ENCODE data around the gene DTX3. TPM values are rescaled to one million over a fixed set of nuclear protein-coding genes. Genes with fewer than 3 reads are reported as not detected.

The DTX3 gene
- total RNA-seq, 2 donors from 2014 or later, result 42.2 to 59.9 TPM

DNA sequence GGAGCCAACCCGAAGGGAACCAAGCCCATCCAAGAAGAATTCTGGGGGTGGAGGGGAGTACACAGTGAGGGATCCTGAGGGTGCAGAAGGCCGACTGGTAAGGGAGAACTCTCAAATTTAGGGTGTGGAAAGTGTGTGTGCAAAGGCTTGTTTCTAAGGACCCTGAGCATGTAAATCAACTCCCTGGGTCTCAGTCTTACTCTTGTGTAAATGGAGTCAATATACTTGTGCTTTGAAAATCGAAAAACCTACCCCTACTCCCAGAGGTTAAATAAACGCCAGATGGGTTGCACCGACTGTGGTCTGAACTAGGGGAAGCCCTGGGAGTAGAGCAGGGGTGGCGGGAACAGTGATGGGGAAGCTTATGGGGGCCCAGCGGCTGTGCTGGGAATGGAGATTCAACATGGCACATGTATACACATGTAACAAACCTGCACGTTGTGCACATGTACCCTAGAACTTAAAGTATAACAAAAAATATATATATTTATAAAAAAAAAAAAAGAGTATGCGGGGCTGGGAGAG, 22.4 kb downstream of the DTX3 start:
- no peak for DNase-seq (ENCODE audit: low spot score)
- H3K36me3 ChIP-seq, result no peaks in the 10 kb centered on the region
- no peak overlapping the region for H3K27ac ChIP-seq
- peaks cover 16% of the 10 kb centered on the region for H3K27me3 ChIP-seq (replicated peaks; ENCODE audit: insufficient read depth)
- TF ChIP-seq, protein P1, sequence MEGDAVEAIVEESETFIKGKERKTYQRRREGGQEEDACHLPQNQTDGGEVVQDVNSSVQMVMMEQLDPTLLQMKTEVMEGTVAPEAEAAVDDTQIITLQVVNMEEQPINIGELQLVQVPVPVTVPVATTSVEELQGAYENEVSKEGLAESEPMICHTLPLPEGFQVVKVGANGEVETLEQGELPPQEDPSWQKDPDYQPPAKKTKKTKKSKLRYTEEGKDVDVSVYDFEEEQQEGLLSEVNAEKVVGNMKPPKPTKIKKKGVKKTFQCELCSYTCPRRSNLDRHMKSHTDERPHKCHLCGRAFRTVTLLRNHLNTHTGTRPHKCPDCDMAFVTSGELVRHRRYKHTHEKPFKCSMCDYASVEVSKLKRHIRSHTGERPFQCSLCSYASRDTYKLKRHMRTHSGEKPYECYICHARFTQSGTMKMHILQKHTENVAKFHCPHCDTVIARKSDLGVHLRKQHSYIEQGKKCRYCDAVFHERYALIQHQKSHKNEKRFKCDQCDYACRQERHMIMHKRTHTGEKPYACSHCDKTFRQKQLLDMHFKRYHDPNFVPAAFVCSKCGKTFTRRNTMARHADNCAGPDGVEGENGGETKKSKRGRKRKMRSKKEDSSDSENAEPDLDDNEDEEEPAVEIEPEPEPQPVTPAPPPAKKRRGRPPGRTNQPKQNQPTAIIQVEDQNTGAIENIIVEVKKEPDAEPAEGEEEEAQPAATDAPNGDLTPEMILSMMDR (IDR thresholded peaks at IDR 0.05), result no peak
- TF ChIP-seq POLR2A (IDR thresholded peaks at IDR 0.05) (no peak), POLR2AphosphoS5 (IDR thresholded peaks at IDR 0.05) (no peak)
- no peak overlapping the region for H3K4me3 ChIP-seq
- intact Hi-C loops (cut with DNase I), result loop anchor here (10.0 kb wide), 1 partner anchor 162 kb away; no protein-coding TSS in a partner anchor
- 35% methylated on average over 9 of the region's 9 CpGs for WGBS
- H3K9me3 ChIP-seq, result no peaks in the 10 kb centered on the region
- no peaks in the 10 kb centered on the region for H3K4me1 ChIP-seq (replicated peaks)

DNA sequence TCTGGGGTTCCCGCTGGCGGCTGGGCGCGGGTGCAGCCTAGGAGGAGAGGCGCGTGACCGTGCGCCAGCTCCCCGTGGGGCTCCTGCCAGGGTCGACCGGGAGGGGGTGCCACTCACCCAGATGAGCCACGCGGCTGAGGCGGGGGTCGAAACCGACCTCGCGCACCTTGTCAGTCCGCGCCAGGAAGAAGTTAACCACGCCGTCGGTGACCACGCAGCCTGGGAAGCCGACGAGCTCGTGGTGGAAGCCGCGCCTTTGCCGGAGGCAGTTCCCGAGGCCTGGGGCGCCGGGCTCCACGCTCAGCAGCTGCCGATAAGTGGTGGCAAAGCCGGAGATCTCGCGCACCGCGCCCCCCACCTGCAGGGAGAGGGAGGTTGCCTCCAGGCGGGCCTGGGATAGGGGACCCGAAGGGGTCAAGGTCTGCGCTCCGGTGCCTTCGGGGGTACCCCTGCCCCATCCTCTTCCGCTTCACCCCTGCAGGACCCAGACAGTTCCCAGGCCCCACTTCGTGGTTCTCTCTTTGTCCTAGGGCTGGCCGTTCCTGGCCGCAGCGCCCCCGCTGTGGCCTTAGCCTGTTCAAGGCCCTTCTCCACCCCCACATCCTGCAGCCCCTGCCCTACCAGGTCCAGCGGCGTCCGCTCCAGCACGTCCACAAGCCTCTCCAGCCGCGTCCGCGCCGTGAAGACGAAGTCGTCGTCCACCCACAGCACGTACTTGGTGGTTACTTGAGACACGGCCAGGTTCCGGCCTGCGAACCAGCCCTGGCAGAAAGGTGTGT, 23.1 kb downstream of the DTX3 start:
- peaks cover 16% of the 10 kb centered on the region for H3K27me3 ChIP-seq (replicated peaks; ENCODE audit: insufficient read depth)
- WGBS, result 44% methylated on average over 38 of the region's 67 CpGs
- H3K36me3 ChIP-seq, result no peaks in the 10 kb centered on the region
- no peak for TF ChIP-seq POLR2AphosphoS5 (IDR thresholded peaks at IDR 0.05)
- TF ChIP-seq, protein P1 (IDR thresholded peaks at IDR 0.05), result no peak
- peaks cover 3% of the 10 kb centered on the region for H3K4me1 ChIP-seq (replicated peaks)
- no peak overlapping the region for H3K4me3 ChIP-seq
- DNase-seq (ENCODE audit: low spot score), result no peak
- no peak overlapping the region for H3K27ac ChIP-seq
- intact Hi-C loops (cut with DNase I), result loop anchor here (10.0 kb wide), 1 partner anchor 163 kb away; no protein-coding TSS in a partner anchor
- no peaks in the 10 kb centered on the region for H3K9me3 ChIP-seq

DNA sequence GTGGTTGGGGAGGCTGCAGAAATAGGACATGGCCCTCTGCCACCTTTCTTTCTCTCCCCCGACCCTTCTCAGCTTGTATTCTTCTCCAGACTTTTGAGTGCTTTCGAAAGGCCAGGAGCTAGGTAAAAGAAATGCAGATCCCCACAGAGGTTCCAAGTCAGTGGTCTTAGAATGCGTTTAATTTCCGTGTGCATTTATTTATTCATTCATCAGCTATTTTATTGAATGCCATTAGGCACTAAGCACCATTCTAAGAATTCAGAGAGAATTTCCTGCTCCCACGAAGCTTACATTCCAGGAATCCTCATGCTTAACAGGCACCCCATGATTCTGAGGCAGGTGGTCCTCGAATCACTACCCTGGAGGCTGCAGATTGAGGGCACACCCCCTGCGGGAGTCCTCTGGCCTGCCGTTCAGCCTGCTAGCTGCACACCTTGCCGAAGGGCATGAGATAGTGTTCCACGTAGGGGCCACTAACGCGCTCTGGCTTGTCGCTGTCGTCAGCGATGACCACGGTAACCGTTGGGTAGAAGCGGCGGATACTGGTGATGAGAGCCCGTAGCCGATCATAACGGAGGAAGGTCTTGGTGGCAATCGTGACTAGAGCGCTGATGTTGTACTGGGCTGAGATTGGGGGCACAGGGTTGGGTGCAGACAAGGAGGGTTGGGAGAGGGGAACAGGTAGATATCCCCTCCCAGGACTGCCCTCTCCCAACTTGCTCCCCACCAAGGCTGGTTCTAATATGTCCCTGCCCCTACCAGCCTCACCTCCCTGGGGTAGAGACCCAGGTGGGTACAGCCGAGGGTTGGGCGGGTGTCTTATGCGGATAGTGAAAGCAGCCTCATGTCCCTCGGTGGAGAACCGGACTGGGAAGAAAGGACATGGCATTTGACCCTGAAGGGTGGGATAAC, 23.9 kb downstream of the DTX3 start:
- DNase-seq (ENCODE audit: low spot score), result no peak
- Histone ChIP-seq H3K9me3 (no peaks in the 10 kb centered on the region), H3K4me1 (replicated peaks) (peaks cover 3% of the 10 kb centered on the region), H3K27ac (no peak overlapping the region), H3K36me3 (no peaks in the 10 kb centered on the region), H3K27me3 (replicated peaks; ENCODE audit: insufficient read depth) (peaks cover 16% of the 10 kb centered on the region), H3K4me3 (no peak overlapping the region)
- intact Hi-C loops (cut with DNase I), result loop anchor here (10.0 kb wide), 1 partner anchor 164 kb away; no protein-coding TSS in a partner anchor
- TF ChIP-seq, protein P1 (IDR thresholded peaks at IDR 0.05), result no peak
- TF ChIP-seq POLR2AphosphoS5 (IDR thresholded peaks at IDR 0.05), result no peak
- TF ChIP-seq POLR2A (IDR thresholded peaks at IDR 0.05), result no peak
- WGBS, result 58% methylated on average over 29 of the region's 29 CpGs

DNA sequence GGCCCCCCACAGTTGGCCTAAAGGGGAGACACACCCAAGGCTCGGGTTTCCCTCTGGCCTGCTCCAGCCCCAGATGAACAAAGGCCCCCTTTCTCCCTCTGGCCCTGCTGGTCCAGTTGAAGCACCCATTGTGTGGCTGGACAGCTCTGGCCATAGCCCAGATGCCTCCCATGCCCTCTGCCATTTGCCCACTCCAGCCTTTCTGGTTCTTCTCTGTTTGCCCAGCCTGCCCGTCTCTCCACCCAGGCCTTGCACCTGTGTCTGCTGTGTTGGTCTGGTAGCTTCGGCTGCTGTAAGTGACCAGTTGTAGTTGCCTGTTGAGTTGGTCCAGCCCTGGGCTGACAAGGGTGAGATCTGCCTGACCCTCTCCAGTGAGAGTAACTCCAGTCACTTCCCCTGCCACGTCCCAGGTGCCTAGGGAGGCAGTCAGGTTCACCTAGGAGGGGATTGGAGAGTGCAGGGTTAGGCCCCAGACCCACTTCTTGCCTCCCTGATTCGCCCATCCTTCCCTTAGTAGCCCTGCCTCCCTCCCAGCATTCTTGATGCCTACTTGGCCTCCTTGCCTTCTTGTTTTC, 25.4 kb downstream of the DTX3 start:
- H3K27me3 ChIP-seq (replicated peaks; ENCODE audit: insufficient read depth), result peaks cover 16% of the 10 kb centered on the region
- whole genome bisulfite sequencing, result 91% methylated on average over 5 of the region's 5 CpGs
- TF ChIP-seq, protein P1 (IDR thresholded peaks at IDR 0.05), result no peak
- TF ChIP-seq POLR2AphosphoS5 (IDR thresholded peaks at IDR 0.05) (no peak), POLR2A (IDR thresholded peaks at IDR 0.05) (no peak)
- no peak overlapping the region for H3K4me3 ChIP-seq
- H3K4me1 ChIP-seq (replicated peaks), result peaks cover 3% of the 10 kb centered on the region
- intact Hi-C loops (cut with DNase I), result loop anchor here (5.0 to 10.0 kb wide), 2 partner anchors 62 to 165 kb away; partner anchors contain the start of gene OS9
- H3K36me3 ChIP-seq, result no peaks in the 10 kb centered on the region
- DNase-seq (ENCODE audit: low spot score), result no peak
- no peaks in the 10 kb centered on the region for H3K9me3 ChIP-seq
- H3K27ac ChIP-seq, result no peak overlapping the region
